GM23338 (cell line): ENCODE measurements around the gene NCOR2. TPM values are rescaled to one million over a fixed set of nuclear protein-coding genes. Genes with fewer than 3 reads are reported as not detected.

Experiments
- ATAC-seq: fragments of 200-7000 bp; cut with Tn5 transposase; 3 replicates; pipeline ENCODE4 v1.9.1; 2020
- DNase-seq: peaks from one replicate; pipeline ENCODE4 v3.0.0-alpha.2; 2015; ENCODE audit warnings: low spot score
- H2AFZ ChIP-seq: fragments of 200-600 bp; sonication (generic); 2 replicates; pipeline ENCODE4 v1.8.0; 2016; ENCODE audit warnings: antibody characterized with exemption, mild to moderate bottlenecking, moderate library complexity
- H3F3A ChIP-seq: fragments of 200-600 bp; sonication (generic); replicated peaks from 2 replicates; pipeline ENCODE4 v1.8.0; 2017; ENCODE audit warnings: antibody characterized with exemption, mixed run types, low read depth
- H3K27ac ChIP-seq: fragments of 200-600 bp; sonication (generic); 2 replicates; pipeline ENCODE4 v1.6.1; 2016; ENCODE audit warnings: low read depth
- H3K27me3 ChIP-seq: fragments of 200-600 bp; sonication (generic); 2 replicates; pipeline ENCODE4 v1.8.0; 2016; ENCODE audit warnings: mild to moderate bottlenecking, mixed run types, moderate library complexity; ENCODE audit not compliant: insufficient read depth
- H3K36me3 ChIP-seq: fragments of 200-600 bp; sonication (generic); 2 replicates; pipeline ENCODE4 v1.8.0; 2016; ENCODE audit warnings: mild to moderate bottlenecking; ENCODE audit not compliant: insufficient read depth
- H3K4me1 ChIP-seq: fragments of 200-600 bp; sonication (generic); 2 replicates; pipeline ENCODE4 v1.8.0; 2016; ENCODE audit warnings: mild to moderate bottlenecking, moderate library complexity; ENCODE audit not compliant: insufficient read depth
- H3K4me2 ChIP-seq: fragments of 200-600 bp; sonication (generic); 2 replicates; pipeline ENCODE4 v1.7.1; 2017; ENCODE audit warnings: mixed run types
- H3K4me3 ChIP-seq: fragments of 200-600 bp; sonication (generic); 2 replicates; pipeline ENCODE4 v1.6.1; 2016; ENCODE audit warnings: mixed run types
- H3K79me2 ChIP-seq: fragments of 200-600 bp; sonication (generic); replicated peaks from 2 replicates; pipeline ENCODE4 v1.8.0; 2017; ENCODE audit warnings: mild to moderate bottlenecking; ENCODE audit not compliant: insufficient read depth
- H3K9me2 ChIP-seq: fragments of 200-600 bp; sonication (generic); 2 replicates; pipeline ENCODE4 v1.8.0; 2017; ENCODE audit not compliant: insufficient read depth
- H4K20me1 ChIP-seq: fragments of 200-600 bp; sonication (generic); replicated peaks from 2 replicates; pipeline ENCODE4 v1.8.0; 2017; ENCODE audit warnings: mild to moderate bottlenecking; ENCODE audit not compliant: insufficient read depth
- H3K27ac Mint-ChIP-seq: 2 replicates; pipeline ENCODE4 v1.8.0; 2020; ENCODE audit warnings: inconsistent platforms, mild to moderate bottlenecking, moderate library complexity, mixed read lengths
- H3K27me3 Mint-ChIP-seq: 3 replicates; pipeline ENCODE4 v1.8.0; 2022; ENCODE audit warnings: low read depth, mild to moderate bottlenecking, moderate library complexity, mixed read lengths, inconsistent platforms; ENCODE audit not compliant: insufficient read depth, poor library complexity
- H3K36me3 Mint-ChIP-seq: 3 replicates; pipeline ENCODE4 v1.8.0; 2021; ENCODE audit warnings: low read depth, mild to moderate bottlenecking, inconsistent platforms, moderate library complexity, mixed read lengths
- H3K4me1 Mint-ChIP-seq: 3 replicates; pipeline ENCODE4 v1.8.0; 2020; ENCODE audit warnings: mild to moderate bottlenecking, inconsistent platforms, mixed read lengths
- H3K4me3 Mint-ChIP-seq: 3 replicates; pipeline ENCODE4 v1.8.0; 2021; ENCODE audit warnings: moderate library complexity, mild to moderate bottlenecking, inconsistent platforms, mixed read lengths
- H3K9me3 Mint-ChIP-seq: 3 replicates; pipeline ENCODE4 v1.8.0; 2020; ENCODE audit warnings: moderate library complexity, mild to moderate bottlenecking, inconsistent platforms, mixed read lengths
- EZH2 ChIP-seq: fragments of 200-600 bp; sonication (generic); IDR thresholded peaks from one replicate; pipeline ENCODE4 v1.8.0; 2017; ENCODE audit warnings: antibody characterized with exemption, mild to moderate bottlenecking, low read depth; ENCODE audit not compliant: unreplicated experiment
- ZNF114 ChIP-seq: fragments of 250-450 bp; sonication (Bioruptor Pico); IDR thresholded peaks from 2 replicates; pipeline ENCODE4 v1.5.0; 2020; ENCODE audit warnings: mild to moderate bottlenecking, moderate library complexity
- ZNF331 ChIP-seq: fragments of 250-450 bp; sonication (Bioruptor Pico); IDR thresholded peaks from 2 replicates; pipeline ENCODE4 v1.5.0; 2020; ENCODE audit warnings: low read depth, mild to moderate bottlenecking, moderate library complexity
- polyA plus RNA-seq: library from polyadenylated mRNA; unstranded; fragments of >200 nt; fragmentation: Nextera tagmentation; extraction: Ambion mirVana; gene quantifications from 2 replicates; pipeline ENCODE4 v1.2.1, GENCODE V29; 2016
- total RNA-seq: library from RNA; depleted of rRNA; stranded (reverse); fragments of >200 nt; shearing (Covaris generic); gene quantifications from 2 replicates; pipeline ENCODE4 v1.2.3, GENCODE V29; 2014
- TF ChIP-seq, protein P1 (sequence below): fragments of 250-450 bp; sonication (Bioruptor Pico); IDR thresholded peaks from 2 replicates; pipeline ENCODE4 v1.5.0; 2020; ENCODE audit warnings: mild to moderate bottlenecking, moderate library complexity
- TF ChIP-seq, protein P2 (sequence below), 2 experiments: fragments of 200-600 bp in 1 of 2; sonication (generic) in 1 of 2; conservative IDR thresholded peaks; 2 replicates each; pipeline versions ENCODE4 v1.5.1 to v1.6.1; 2016 to 2017; ENCODE audit warnings: antibody characterized with exemption in 2 of 2, low read depth in 2 of 2, mild to moderate bottlenecking in 2 of 2, moderate library complexity in 1 of 2
- TF ChIP-seq, protein P3 (sequence below): IDR thresholded peaks from 2 replicates; pipeline ENCODE4 v1.6.1; 2016; ENCODE audit warnings: antibody characterized with exemption

Gene NCOR2
- total and polyA plus RNA-seq, 2 experiments from 2014 or later, result 69.6 to 190 TPM

DNA sequence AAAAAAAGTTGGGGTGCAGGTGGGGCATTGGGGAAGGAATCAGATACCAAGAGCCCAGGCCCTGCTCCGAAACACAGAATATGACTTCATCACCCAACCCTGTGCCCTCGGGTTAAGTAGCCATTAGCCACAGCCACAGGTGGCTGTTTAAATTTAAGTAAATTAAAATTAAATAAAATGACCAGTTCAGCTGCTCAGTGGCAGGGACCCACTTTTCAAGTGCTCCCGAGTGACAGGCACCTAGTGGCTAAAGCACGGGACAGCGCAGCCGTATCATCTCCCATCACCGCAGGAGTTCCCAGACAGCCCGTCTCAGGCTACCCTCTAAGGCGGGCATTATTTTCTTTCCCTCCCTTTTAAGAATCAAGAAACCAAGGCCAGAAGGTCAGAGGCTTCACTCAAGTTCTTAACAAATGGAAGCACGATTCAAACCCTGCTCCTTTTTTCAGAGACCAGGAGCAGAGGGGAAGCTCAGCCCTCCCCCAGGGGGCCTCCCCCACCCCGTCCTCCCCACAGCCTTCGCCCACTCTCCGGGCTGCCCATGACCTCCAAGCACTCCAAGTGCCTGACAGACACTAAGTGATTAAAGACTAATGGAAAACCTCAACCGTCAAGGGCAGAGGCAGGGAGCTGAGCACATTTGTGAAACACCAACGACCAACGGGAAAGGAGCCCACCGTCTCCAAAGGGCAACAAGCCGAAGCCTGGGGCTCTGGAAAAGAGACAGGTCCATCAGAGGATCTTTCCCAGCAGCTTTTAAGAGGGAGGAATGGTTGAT, 5.2 kb downstream of the NCOR2 start:
- no peaks in the 10 kb centered on the region for H3K36me3 ChIP-seq
- Mint-ChIP-seq H3K36me3 (peaks cover 6% of the 10 kb centered on the region), H3K4me1 (peaks cover 55% of the 10 kb centered on the region), H3K9me3 (no peaks in the 10 kb centered on the region), H3K27me3 (peaks cover 14% of the 10 kb centered on the region), H3K4me3 (no peak overlapping the region), H3K27ac (no peak overlapping the region)
- peak overlapping the region; percentile 85; the same call in 1 of the 2 replicates for H3K27ac ChIP-seq
- no peak for ATAC-seq
- peaks cover 13% of the 10 kb centered on the region; the same call in 1 of the 2 replicates for H3F3A ChIP-seq
- no peaks in the 10 kb centered on the region for H3K9me2 ChIP-seq
- TF ChIP-seq, protein P1, sequence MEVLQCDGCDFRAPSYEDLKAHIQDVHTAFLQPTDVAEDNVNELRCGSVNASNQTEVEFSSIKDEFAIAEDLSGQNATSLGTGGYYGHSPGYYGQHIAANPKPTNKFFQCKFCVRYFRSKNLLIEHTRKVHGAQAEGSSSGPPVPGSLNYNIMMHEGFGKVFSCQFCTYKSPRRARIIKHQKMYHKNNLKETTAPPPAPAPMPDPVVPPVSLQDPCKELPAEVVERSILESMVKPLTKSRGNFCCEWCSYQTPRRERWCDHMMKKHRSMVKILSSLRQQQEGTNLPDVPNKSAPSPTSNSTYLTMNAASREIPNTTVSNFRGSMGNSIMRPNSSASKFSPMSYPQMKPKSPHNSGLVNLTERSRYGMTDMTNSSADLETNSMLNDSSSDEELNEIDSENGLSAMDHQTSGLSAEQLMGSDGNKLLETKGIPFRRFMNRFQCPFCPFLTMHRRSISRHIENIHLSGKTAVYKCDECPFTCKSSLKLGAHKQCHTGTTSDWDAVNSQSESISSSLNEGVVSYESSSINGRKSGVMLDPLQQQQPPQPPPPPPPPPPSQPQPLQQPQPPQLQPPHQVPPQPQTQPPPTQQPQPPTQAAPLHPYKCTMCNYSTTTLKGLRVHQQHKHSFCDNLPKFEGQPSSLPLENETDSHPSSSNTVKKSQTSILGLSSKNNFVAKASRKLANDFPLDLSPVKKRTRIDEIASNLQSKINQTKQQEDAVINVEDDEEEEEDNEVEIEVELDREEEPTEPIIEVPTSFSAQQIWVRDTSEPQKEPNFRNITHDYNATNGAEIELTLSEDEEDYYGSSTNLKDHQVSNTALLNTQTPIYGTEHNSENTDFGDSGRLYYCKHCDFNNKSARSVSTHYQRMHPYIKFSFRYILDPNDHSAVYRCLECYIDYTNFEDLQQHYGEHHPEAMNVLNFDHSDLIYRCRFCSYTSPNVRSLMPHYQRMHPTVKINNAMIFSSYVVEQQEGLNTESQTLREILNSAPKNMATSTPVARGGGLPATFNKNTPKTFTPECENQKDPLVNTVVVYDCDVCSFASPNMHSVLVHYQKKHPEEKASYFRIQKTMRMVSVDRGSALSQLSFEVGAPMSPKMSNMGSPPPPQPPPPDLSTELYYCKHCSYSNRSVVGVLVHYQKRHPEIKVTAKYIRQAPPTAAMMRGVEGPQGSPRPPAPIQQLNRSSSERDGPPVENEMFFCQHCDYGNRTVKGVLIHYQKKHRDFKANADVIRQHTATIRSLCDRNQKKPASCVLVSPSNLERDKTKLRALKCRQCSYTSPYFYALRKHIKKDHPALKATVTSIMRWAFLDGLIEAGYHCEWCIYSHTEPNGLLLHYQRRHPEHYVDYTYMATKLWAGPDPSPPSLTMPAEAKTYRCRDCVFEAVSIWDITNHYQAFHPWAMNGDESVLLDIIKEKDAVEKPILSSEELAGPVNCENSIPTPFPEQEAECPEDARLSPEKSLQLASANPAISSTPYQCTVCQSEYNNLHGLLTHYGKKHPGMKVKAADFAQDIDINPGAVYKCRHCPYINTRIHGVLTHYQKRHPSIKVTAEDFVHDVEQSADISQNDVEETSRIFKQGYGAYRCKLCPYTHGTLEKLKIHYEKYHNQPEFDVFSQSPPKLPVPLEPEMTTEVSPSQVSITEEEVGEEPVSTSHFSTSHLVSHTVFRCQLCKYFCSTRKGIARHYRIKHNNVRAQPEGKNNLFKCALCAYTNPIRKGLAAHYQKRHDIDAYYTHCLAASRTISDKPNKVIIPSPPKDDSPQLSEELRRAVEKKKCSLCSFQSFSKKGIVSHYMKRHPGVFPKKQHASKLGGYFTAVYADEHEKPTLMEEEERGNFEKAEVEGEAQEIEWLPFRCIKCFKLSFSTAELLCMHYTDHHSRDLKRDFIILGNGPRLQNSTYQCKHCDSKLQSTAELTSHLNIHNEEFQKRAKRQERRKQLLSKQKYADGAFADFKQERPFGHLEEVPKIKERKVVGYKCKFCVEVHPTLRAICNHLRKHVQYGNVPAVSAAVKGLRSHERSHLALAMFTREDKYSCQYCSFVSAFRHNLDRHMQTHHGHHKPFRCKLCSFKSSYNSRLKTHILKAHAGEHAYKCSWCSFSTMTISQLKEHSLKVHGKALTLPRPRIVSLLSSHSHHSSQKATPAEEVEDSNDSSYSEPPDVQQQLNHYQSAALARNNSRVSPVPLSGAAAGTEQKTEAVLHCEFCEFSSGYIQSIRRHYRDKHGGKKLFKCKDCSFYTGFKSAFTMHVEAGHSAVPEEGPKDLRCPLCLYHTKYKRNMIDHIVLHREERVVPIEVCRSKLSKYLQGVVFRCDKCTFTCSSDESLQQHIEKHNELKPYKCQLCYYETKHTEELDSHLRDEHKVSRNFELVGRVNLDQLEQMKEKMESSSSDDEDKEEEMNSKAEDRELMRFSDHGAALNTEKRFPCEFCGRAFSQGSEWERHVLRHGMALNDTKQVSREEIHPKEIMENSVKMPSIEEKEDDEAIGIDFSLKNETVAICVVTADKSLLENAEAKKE (CRISPR knock-in tag), result no peak
- TF ChIP-seq ZNF331, result no peak
- TF ChIP-seq, protein P2, sequence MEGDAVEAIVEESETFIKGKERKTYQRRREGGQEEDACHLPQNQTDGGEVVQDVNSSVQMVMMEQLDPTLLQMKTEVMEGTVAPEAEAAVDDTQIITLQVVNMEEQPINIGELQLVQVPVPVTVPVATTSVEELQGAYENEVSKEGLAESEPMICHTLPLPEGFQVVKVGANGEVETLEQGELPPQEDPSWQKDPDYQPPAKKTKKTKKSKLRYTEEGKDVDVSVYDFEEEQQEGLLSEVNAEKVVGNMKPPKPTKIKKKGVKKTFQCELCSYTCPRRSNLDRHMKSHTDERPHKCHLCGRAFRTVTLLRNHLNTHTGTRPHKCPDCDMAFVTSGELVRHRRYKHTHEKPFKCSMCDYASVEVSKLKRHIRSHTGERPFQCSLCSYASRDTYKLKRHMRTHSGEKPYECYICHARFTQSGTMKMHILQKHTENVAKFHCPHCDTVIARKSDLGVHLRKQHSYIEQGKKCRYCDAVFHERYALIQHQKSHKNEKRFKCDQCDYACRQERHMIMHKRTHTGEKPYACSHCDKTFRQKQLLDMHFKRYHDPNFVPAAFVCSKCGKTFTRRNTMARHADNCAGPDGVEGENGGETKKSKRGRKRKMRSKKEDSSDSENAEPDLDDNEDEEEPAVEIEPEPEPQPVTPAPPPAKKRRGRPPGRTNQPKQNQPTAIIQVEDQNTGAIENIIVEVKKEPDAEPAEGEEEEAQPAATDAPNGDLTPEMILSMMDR (conservative IDR thresholded peaks at IDR 0.05; ENCODE audit: low read depth in 2 of 2), result no peak
- no peak for TF ChIP-seq ZNF114
- TF ChIP-seq EZH2, result no peak
- TF ChIP-seq, protein P3, sequence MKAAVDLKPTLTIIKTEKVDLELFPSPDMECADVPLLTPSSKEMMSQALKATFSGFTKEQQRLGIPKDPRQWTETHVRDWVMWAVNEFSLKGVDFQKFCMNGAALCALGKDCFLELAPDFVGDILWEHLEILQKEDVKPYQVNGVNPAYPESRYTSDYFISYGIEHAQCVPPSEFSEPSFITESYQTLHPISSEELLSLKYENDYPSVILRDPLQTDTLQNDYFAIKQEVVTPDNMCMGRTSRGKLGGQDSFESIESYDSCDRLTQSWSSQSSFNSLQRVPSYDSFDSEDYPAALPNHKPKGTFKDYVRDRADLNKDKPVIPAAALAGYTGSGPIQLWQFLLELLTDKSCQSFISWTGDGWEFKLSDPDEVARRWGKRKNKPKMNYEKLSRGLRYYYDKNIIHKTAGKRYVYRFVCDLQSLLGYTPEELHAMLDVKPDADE, result no peak
- H3K79me2 ChIP-seq, result peaks cover 96% of the 10 kb centered on the region
- H3K4me2 ChIP-seq, result peak overlapping the region; percentile 68; the same call in 1 of the 2 replicates
- H3K27me3 ChIP-seq, result no peaks in the 10 kb centered on the region
- no peak overlapping the region for H2AFZ ChIP-seq
- H3K4me1 ChIP-seq, result peaks cover 46% of the 10 kb centered on the region
- no peak overlapping the region for H3K4me3 ChIP-seq
- H4K20me1 ChIP-seq, result peaks cover 68% of the 10 kb centered on the region
- DNase-seq, result no peak
